ENCODE data around the gene STMND1.

GRCh38 chr6:17098538-17098937 lies 3.3 kb upstream of the STMND1 start:
- TF ChIP-seq, protein P1, sequence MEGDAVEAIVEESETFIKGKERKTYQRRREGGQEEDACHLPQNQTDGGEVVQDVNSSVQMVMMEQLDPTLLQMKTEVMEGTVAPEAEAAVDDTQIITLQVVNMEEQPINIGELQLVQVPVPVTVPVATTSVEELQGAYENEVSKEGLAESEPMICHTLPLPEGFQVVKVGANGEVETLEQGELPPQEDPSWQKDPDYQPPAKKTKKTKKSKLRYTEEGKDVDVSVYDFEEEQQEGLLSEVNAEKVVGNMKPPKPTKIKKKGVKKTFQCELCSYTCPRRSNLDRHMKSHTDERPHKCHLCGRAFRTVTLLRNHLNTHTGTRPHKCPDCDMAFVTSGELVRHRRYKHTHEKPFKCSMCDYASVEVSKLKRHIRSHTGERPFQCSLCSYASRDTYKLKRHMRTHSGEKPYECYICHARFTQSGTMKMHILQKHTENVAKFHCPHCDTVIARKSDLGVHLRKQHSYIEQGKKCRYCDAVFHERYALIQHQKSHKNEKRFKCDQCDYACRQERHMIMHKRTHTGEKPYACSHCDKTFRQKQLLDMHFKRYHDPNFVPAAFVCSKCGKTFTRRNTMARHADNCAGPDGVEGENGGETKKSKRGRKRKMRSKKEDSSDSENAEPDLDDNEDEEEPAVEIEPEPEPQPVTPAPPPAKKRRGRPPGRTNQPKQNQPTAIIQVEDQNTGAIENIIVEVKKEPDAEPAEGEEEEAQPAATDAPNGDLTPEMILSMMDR (IDR thresholded peaks at IDR 0.05 in 8 of 11, conservative IDR thresholded peaks at IDR 0.05 in 3 of 11) = no peak
- TF ChIP-seq POLR2AphosphoS5 (IDR thresholded peaks at IDR 0.05) = no peak
- TF ChIP-seq POLR2A (IDR thresholded peaks at IDR 0.05) = no peak
